Heart left ventricle (tissue), 16 donors: ENCODE measurements around the gene CHCHD6. TPM values are rescaled to one million over a fixed set of nuclear protein-coding genes. Genes with fewer than 3 reads are reported as not detected.

Source experiments
- ATAC-seq, 4 donors: fragments of 200-7000 bp; cut with Tn5 transposase; one replicate each; pipeline ENCODE4 v1.9.1; 2020 to 2022; ENCODE audit warnings: moderate library complexity in 4 of 4, mild to moderate bottlenecking in 3 of 4, moderate number of reproducible peaks in 1 of 4
- DNase-seq, 5 donors: peaks; one replicate each; pipeline ENCODE4 v3.0.0-alpha.2; 2020
- H3K27ac ChIP-seq, 12 donors: fragments of 200-600 bp; sonication (generic) in 4 of 12; one replicate each; pipeline versions ENCODE4 v1.5.0 to v1.8.0; 2016 to 2022; ENCODE audit warnings: mild to moderate bottlenecking in 2 of 12
- H3K27me3 ChIP-seq, 9 donors: fragments of 200-600 bp; sonication (generic) in 2 of 9; one replicate each; pipeline versions ENCODE4 v1.5.1 to v1.8.0; 2016 to 2022; ENCODE audit warnings: mild to moderate bottlenecking in 3 of 9
- H3K36me3 ChIP-seq, 9 donors: fragments of 200-600 bp; sonication (generic) in 2 of 9; one replicate each; pipeline versions ENCODE4 v1.5.0 to v1.8.0; 2018 to 2022; ENCODE audit warnings: mild to moderate bottlenecking in 2 of 9
- H3K4me1 ChIP-seq, 12 donors: fragments of 200-600 bp; sonication (generic) in 4 of 12; one replicate each; pipeline versions ENCODE4 v1.5.0 to v1.8.0; 2016 to 2022; ENCODE audit warnings: mild to moderate bottlenecking in 3 of 12
- H3K4me3 ChIP-seq, 12 donors: fragments of 200-600 bp; sonication (generic) in 4 of 12; one replicate each; pipeline versions ENCODE4 v1.5.0 to v1.8.0; 2017 to 2022; ENCODE audit warnings: mild to moderate bottlenecking in 9 of 12, moderate library complexity in 4 of 12
- H3K9me3 ChIP-seq, 12 donors: fragments of 200-600 bp; sonication (generic) in 4 of 12; one replicate each; pipeline versions ENCODE4 v1.5.0 to v1.8.0; 2016 to 2022; ENCODE audit warnings: mild to moderate bottlenecking in 1 of 12
- CTCF ChIP-seq, 12 donors: fragments of 200-600 bp; sonication (generic) in 4 of 12; IDR thresholded peaks; one replicate each; pipeline versions ENCODE4 v1.5.0 to v1.8.0; 2018 to 2022; ENCODE audit warnings: antibody characterized with exemption in 12 of 12, mild to moderate bottlenecking in 5 of 12
- POLR2A ChIP-seq, 2 donors: fragments of 450-650 bp; IDR thresholded peaks; one replicate each; pipeline ENCODE4 v1.6.1; 2017; ENCODE audit warnings: antibody characterized with exemption in 2 of 2, mild to moderate bottlenecking in 2 of 2, moderate library complexity in 2 of 2
- WGBS, 4 donors: extraction: QIAGEN DNeasy Blood & Tissue Kit in 2 of 4; methylation state at CpG; one replicate each; pipeline versions ENCODE4 v1.1.5 to v1.1.7; 2013 to 2018; 5-methylcytosine and 5-hydroxymethylcytosine counted together
- intact Hi-C, 10 donors: fragments of 100-400 bp; cut with DNase I; formaldehyde crosslinking; loops; one replicate each; pipeline versions ENCODE4 v1.11.1 to v1.14.2; 2022
- polyA plus RNA-seq, 2 donors: library from polyadenylated mRNA; stranded (reverse); fragments of 200-250 nt; gene quantifications; one replicate each; pipeline ENCODE4 v1.2.3, GENCODE V29; 2013
- total RNA-seq, 9 donors: library from RNA; depleted of rRNA in 2 of 9; stranded (reverse); fragments of >200 nt in 2 of 9; fragmentation: NEBNext Ultra II Directional in 3 of 9; extraction: Animal tissue kit (Norgen Biotek cat#: 25700) in 3 of 9; gene quantifications; one replicate each; pipeline versions ENCODE4 v1.1.0 to v1.2.4, GENCODE V29; 2016 to 2023
- donor health status: ischemic (EF 13 %, LVEDD 7.1; RV severe dilation, severe dysfunction).
- donor health status: healthy with polysubstance abuse.
- donor health status: DM: no; HTN: yes; CAD: no.
- donor health status: DM: no; HTN: no; CAD: no.
- donor health status: ischemic (EF 25% LVEDD 6.9; RV normal size, moderate dysfunction).
- donor health status: ischemic (EF 25% LVEDD 5.7; RV mildly dilated, moderate dysfunction).
- donor health status: healthy.
- donor health status: DM: yes; HTN: yes; CAD: no.
- donor health status: ischemic (EF 35%, LVEDD 5.7; RV mildly dilated, moderate dysfunction).
- donor health status: nonischemic (EF 11% LVEDD 7.7; RV severe dilation, severe dysfunction).
- donor health status: DM: yes; HTN: yes; CAD: no.
- donor health status: PGD.
- donor health status: ischemic (EF 29% LVEDD 5.4; RV normal size, mild dysfunction).
- donor health status: nonischemic (EF 23%, LVEDD 6.1; RV moderate dilation, normal function).

CHCHD6 gene
- total and polyA plus RNA-seq, 11 donors: 7.7 to 29.3 (median 11.6) TPM

DNA sequence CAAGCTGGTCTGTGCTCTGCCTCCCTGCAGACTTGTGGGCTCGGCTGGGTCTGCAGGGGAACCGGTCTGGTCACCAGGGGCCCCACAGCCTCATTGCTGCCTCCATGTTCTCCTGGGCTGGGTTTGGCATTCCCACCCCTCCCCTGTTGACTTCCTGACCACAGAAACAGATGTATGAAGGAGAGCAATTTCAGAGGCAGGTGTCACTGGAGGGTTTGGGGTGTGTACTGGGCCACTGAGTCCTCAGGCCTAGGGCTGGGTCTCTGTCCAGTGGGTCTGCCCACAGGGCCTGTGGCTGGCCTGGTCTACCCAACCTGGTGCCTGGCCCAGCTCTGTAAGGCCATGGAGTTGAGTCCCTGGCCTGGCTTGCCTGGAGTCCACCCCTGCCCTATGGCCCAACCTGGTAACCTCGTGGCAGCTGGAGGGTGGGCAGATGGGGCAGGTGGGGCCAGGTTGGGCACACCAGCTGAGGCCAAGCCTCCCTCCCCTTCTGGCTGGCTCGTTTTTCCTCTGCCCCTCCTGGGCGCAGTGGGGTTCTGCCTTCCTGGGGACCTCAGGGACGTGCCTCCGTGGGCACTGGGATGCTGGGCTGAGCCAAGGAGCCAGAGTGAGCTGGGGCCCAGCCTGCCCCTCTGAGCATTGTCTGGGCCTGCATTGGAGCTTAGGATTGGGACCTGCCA lies 299.7 kb downstream of the CHCHD6 start:
- H3K27me3 ChIP-seq: no peaks in the 10 kb centered on the region
- WGBS, 4 donors: 89 to 100% (median 92%) methylated on average over 2 to 7 of the region's 7 CpGs
- H3K36me3 ChIP-seq: peaks cover 0 to 10% (median 2%) of the 10 kb centered on the region in 9 donors
- ATAC-seq: no peak
- H3K27ac ChIP-seq: no peak overlapping the region
- H3K4me3 ChIP-seq: no peak overlapping the region
- no peak for DNase-seq
- intact Hi-C loops: no loop called here
- TF ChIP-seq POLR2A (IDR thresholded peaks at IDR 0.05) (no peak), CTCF (IDR thresholded peaks at IDR 0.05) (no peak)
- H3K9me3 ChIP-seq: no peaks in the 10 kb centered on the region
- peaks cover 3 to 62% (median 26%) of the 10 kb centered on the region in 12 donors for H3K4me1 ChIP-seq

DNA sequence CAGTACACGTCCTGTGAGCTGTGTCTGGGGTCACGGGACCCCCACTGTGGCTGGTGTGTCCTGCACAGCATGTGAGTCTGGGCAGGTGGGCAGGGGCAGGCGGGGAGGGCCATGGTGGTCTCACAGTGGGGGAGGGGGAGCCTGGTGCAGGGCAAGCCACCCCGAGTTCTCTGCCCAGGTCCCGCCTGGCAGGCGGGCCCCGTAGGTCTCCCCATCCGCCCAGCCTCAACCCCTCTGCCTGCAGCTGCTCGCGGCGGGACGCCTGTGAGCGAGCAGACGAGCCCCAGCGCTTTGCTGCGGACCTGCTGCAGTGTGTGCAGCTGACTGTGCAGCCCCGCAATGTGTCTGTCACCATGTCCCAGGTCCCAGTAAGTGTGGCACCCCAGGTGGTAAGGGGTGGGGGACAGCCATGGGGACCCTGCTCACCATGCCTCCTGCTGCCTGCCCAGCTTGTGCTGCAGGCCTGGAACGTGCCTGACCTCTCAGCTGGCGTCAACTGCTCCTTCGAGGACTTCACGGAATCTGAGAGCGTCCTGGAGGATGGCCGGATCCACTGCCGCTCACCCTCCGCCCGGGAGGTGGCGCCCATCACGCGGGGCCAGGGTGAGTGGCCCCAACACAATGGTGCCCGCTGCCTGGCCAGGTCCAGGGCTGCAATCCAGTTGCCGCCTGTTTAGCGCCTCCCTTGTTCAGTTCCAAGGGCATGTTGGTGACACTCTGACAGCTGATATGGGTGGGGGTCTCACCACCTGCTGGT lies 300.8 kb downstream of the CHCHD6 start:
- TF ChIP-seq CTCF (IDR thresholded peaks at IDR 0.05) (no peak), POLR2A (IDR thresholded peaks at IDR 0.05) (no peak)
- whole genome bisulfite sequencing, 4 donors: 93 to 96% (median 95%) methylated on average over 6 to 32 of the region's 32 CpGs
- H3K36me3 ChIP-seq: peaks cover 0 to 10% (median 2%) of the 10 kb centered on the region in 9 donors
- no peak overlapping the region for H3K27ac ChIP-seq
- no peaks in the 10 kb centered on the region for H3K27me3 ChIP-seq
- no peak overlapping the region for H3K4me3 ChIP-seq
- H3K4me1 ChIP-seq: peaks cover 4 to 62% (median 28%) of the 10 kb centered on the region in 12 donors
- intact Hi-C loops: no loop called here
- no peak for DNase-seq
- no peaks in the 10 kb centered on the region for H3K9me3 ChIP-seq
- ATAC-seq: no peak

GRCh38 chr3:127005864-127006500 lies 301.9 kb downstream of the CHCHD6 start:
- intact Hi-C loops: no loop called here
- no peak overlapping the region for H3K4me3 ChIP-seq

More at GRCh38 chr3:127005864-127006500, 301.9 kb downstream of the CHCHD6 start:
- DNase-seq: no peak
- peaks cover 4 to 61% (median 27%) of the 10 kb centered on the region in 12 donors for H3K4me1 ChIP-seq
- WGBS, 4 donors: 95 to 99% (median 96%) methylated on average over 14 to 17 of the region's 17 CpGs
- no peaks in the 10 kb centered on the region for H3K27me3 ChIP-seq
- ATAC-seq: no peak
- H3K36me3 ChIP-seq: peaks cover 0 to 10% (median 2%) of the 10 kb centered on the region in 9 donors
- H3K27ac ChIP-seq: no peak overlapping the region
- TF ChIP-seq POLR2A (IDR thresholded peaks at IDR 0.05) (no peak), CTCF (IDR thresholded peaks at IDR 0.05) (no peak)
- H3K9me3 ChIP-seq: no peaks in the 10 kb centered on the region
